AML-193 (cell line): ENCODE data around the gene TRIM6.
"Not testable (repeated sequence)": the region's sequence is repeated elsewhere in the genome, so short reads cannot be mapped to it uniquely, and the experiment has no call there.

ENCODE experiments used
- DNase-seq, 2 experiments: peaks; one replicate each; lab custom pipeline; 2025; lab: John Stamatoyannopoulos, UW

TRIM6 gene

DNA sequence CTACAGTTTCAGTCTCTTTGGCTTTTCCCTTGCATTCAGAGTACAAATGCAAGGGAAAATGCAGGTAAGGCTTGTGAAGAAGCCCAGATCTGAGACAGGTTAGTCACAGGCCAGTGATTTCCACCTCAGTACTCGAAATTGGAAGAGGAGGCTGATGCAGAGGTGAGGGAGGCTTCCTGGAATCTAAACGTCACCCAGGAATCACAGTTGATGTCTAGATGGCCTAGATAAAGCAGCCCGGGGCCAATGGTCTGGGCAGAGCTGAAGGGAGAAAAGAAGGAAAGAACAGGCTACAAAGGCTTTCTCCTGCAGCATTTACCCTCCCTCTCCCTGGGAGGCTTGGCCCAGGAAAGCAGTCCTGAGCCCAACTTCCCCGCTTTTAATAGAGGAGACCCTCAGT lies 8.5 kb downstream of the TRIM6 start:
- DNase-seq, result no peak

DNA sequence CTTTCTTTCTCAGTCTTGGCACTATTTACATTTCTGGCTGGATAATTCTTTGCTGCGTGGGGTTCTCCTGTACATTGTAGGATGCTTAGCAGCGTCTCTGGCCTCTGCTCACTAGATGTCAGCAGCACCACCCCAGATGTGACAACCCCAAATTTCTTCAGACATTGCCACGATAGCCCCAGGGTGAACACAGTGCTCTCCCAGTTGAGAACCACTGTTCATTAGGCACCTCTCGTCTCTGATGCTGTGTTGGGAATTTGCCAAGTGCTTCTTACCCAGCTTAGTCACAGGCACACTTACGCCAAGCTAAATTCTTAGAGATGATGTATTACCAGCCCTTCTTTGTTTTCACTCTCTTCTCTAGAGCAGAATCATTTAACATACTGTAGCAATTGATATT lies 9.4 kb downstream of the TRIM6 start:
- DNase-seq, result no peak

DNA sequence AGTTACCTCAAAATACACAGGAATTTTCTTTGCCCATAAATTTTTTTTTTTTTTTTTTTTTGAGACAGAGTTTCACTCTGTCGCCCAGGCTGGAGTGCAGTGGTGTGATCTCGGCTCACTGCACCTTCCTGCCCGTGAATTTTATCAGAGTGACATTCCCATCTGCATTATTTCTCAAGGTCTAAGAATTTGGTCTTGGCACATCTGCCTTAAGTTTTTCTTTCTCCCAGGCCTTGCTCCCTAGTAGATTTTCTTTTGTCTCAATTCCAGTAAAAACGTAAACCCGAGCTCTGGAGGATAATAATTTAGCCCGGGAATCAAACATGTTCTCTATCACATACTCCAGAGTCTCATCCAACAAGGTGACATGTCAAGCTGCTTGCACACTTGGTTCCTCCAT lies 12.4 kb downstream of the TRIM6 start:
- DNase-seq, result no peak

DNA sequence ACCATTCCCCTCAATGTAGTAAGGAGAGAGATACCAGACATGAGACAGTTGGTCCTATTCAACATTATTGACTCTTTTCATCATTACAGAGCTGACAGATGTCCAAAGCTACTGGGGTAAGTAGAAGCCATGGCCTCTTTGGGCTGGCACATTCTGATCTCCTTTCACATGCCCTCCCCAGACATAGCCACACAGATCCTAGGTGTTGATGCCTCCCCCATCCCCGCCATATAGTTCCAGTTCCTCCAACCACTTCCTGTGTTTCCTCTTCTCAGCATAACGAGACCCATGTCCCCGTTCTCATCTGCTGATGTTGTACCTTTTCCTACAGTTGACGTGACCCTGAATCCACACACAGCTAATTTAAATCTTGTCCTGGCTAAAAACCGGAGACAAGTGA lies 14.0 kb downstream of the TRIM6 start:
- no peak for DNase-seq

DNA sequence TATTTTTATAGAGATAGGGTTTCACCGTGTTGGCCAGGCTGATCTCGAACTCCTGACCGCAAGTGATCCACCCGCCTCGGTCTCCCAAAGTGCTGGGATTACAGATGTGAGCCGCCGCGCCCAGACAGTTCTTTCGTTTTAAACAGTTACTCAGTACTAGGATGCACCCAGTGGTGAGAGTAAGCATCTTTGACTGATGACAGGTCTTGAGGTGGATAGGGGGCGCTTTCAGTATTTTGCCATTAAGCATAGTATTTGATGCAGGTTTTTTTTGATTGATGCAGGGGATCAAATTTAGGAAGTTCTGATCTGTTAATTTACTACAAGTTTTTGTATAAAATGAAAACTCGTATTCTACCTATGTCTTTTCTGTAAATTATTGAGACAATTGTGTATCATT lies 15.2 kb downstream of the TRIM6 start:
- DNase-seq, result no peak

DNA sequence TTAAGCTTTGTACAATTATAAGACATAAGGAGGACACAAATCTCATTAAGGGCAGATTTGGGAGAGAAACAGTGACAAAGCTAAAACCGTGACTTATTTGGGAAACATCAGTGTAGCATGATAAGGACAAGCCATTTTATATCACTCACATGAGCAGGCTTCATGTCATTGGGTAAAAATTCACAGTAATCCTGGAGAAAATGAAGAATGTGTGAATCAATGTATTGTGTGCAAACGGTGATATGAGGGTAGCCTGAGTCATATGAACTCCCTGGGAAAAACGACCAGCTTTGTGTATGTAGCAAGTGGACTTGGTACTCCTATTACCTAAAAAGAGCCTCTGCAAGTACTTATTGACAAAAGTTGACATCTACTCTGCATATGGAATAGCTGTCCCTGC lies 22.4 kb downstream of the TRIM6 start:
- no peak for DNase-seq

DNA sequence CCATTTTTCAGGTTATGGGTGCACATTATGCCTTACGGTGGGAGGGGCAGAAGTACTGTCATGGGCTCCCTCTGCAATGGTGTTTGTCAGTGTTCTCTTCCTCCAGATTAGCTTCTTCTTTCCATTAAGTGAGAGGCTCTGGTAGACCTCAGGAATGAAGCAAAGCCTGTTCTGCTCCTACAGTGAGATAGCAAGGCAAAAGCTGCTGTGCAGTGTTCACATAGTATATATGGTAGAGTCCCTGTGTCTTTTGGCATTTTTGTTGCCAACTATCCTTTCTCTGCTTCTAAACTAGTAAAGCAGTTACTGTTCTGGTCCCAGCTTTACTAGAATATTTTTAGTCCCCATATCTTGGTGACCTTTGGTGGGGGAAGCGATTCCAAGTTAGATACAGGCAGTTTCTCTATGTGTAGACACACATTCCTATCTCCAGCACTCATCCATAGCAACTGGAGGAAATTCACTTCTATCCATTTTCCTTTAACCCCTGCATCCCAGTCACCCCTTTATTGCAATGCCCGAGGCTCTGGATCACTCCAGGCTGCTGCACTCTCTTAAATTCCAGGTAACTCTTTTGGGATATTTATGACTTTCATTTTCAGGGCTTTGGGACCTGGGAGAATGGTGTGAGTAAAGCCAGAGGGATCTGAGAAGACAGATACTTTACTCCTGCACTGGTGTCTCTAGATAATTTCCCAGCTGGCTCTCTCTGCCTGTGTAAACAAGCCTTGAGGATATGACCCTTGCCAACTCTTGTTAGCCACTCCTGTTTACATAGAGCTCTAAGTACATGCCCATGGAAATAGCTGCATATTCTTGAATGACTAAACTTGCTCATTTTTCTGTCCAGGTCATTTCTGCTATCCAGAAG lies 24.4 kb downstream of the TRIM6 start:
- DNase-seq, result no peak

DNA sequence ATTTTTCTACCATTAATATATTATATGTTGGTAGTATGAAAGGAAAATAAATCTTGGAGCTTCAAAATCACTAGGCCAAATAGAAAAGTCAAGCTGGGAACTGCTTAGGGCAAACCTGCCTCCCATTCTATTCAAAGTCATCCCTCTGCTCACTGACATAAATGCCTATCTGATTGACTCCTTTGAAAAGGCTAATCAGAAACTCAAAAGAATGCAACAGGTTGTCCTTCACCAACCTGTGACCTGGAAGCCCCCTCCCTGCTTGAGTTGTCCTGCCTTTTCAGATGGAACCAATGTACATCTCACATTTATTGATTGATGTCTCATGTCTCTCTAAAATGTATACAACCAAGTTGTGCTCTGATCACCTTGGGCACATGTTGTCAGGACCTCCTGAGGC lies 25.1 kb downstream of the TRIM6 start:
- DNase-seq, result no peak

DNA sequence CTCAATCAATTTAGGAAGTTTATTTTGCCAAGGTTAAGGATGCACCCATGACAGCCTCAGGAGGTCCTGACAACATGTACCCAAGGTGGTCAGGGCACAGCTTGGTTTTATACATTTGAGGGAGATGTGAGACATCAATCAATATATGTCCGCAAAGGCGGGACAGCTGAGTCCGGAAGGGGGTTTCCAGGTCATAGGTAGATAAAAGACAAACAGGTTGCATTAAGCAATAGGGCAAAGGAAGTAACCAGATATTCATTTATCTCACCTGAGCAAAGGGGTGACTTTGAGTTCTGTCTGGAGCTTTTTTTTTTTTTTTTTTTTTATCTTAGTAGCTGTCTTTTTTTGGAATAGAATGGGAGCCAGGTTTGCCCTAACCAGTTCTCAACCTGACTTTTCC lies 26.4 kb downstream of the TRIM6 start:
- DNase-seq, result no peak

DNA sequence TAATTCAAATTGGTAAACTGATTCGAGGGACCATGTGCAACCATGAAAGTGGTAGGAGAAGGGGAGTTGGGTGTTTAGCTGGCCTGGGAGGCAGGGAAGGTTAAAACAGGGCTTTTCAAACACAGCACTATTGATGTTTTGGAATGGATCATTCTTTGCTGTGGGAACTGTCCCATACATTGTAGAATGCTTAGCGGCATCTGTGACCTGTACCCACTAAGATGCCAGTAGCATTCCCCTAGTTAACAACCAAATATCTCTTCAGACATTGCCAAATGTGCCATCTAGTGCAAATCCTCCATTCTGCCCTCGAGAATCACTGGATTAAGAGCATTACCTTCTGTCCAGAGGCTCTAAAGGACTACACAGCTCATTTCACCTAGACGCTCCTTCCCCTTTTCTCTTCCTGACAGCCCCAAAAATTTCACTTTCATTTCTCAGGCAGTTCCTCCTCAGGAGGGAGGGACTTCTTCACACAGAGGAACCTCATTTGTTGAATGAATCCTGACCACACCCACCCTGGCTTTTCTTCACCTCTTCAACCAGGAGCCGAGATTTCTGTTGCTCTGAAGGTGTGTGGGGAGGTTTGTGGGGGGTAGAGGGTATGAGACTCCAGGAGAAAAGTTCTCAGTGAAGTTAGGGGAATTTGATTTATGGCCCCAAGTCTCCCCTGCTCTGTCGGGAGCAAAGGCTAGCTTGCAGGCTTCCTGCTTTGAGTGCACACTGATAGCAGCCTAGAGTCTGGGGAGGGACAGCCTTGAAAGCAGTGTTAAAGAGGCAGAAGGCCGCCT lies 28.2 kb downstream of the TRIM6 start, which contains the start of gene TRIM34:
TRIM34 (plus strand) TSS at position 513 of the 791 bp plus-strand sequence. CDS start 7,331 bp downstream, outside the sequence.
- DNase-seq, result peak; percentile 87

DNA sequence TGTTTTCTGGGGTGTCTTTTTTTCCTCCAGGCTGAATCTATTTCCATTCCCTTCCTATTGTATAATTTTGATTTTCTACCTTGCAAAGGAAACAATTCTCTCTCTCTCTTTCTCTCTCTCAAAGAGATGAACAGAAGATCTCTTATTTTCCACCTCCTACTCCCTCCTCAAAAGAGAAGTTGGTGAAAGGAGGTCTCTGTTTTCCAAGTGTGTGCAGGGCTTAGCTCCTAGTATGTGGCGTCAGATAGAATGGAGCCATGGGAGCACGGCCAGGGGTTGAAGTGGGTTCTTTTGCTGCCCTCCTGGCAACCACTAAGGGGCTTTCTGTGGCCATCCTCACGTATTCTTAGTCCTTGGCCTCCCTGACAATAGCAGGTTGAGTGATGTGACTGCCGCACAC lies 28.8 kb downstream of the TRIM6 start:
- DNase-seq, result no peak

DNA sequence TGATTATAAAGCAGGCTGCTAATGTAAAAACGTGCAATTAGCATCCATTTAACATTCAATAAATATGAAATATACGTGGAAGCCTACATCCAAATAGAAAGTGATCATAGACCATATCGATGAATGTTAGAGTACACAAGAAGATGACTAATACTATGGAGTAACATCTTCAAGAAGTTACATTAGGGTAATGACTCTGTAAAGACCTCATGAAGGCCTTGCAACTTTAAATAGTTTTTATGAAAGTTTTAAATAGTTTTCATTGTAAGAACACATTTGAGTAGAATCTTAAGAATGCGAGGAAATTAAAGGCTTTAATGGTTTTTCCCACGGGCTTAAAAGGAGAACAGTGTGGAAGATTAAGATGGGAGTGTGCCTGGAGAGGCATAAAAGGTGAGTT lies 29.8 kb downstream of the TRIM6 start:
- DNase-seq, result no peak

DNA sequence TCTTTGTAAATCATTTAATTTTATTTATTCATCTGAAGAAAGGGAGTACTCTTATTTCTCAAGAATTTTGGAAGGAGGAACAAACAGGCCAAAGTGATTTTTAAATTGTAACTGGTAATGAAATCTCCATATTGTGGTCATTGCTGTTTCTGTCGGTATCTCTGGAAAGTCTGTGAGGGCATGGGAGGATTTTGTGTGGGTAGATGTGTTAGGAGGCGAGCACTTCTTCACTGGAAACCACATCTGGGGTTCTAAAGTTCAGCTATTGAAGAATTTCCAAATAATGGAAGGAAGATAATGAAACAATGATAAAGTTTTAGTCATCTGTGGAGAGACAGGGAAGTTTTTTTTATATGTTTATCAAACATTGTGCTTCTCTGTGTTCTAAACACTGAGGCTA lies 35.0 kb downstream of the TRIM6 start:
- DNase-seq, result no peak

DNA sequence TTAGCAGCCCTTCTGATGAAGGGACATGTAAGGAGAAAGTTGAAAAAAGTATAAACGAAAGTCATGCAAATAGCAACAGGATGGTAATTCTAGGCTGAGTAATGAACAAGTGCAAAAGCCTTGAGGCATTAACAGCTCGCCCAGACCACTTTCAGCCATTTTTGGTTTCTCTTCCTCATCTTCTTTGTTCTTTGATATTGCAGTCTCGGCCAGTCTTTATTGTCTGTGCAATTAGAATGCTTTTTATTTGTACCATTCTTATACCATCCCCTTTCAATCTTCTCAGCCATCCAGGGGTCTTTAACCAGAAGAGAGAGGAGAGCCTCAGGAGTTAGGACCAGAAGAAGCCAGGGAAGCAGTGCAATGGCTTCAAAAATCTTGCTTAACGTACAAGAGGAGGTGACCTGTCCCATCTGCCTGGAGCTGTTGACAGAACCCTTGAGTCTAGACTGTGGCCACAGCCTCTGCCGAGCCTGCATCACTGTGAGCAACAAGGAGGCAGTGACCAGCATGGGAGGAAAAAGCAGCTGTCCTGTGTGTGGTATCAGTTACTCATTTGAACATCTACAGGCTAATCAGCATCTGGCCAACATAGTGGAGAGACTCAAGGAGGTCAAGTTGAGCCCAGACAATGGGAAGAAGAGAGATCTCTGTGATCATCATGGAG lies 35.7 kb downstream of the TRIM6 start:
- no peak for DNase-seq

DNA sequence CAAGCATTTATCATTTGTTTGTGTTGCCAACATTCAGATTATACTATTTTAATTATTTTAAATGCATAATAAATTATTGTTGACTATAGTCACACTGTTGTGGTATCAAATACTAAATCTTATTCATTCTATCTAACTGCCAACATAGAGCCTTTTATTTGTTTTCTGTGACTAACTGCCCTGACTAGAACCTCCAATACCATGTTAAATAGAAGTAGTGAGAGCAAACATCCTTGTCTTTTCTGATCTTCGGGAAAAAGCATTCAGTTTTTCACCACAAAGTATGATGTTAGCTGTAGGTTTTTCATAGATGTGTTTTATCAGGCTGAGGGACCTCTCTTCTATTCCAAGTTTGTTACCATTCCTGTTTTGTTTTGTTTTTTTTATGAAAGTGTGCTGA lies 43.5 kb downstream of the TRIM6 start:
- DNase-seq, result no peak

DNA sequence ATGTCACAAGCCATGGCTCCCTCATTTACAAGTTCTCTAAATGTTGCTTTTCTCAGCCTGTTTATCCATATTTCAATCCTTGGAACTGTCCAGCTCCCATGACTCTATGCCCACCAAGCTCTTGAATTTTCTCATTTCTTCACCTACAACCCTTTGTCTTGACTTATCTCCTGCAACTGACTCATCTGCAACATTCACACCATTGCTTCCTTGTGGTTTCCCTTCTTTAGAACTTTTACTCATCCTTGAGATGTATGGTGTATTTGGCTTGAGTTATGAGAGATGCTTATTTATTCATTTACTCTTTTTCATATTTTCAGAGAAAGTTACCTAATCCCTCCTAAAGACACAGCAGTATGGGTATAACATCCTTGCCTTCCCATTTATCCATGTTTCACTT lies 47.1 kb downstream of the TRIM6 start:
- DNase-seq, result no peak

DNA sequence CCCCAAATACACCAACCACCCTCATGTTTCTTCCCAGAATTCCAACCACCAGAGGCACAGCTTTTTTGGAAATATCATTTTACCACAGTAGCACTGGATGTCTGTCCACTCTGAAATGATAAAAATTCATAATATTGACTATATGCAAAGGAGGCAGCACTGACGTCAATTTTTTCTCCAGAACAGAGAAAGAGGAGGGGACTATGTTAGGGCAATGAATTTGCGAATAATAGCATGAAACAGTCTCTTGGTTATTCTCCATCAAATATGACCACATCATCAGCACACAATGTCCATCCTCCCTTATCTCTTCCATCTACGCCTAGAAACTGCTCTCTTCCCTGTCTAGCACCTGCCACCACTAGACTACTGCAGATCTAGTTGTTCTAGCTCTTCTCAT lies 49.7 kb downstream of the TRIM6 start:
- DNase-seq, result no peak

DNA sequence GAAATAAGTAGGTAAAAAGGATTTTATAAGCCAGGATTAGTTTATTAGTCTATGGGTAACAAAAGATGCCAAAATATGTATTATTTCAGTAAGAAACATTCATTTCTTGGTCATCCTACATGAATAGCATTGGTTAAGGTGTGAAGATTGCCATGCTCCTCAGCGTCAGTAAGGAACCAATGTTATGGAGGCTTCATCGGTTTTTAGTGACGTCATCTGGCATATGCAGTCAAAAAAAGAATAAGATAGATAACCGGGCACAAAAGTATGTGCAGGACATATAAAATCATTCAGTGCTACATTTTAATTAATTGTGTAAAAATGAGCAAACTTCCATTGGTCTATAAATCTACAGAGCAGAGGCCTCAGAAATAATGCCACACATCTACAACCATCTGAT lies 59.0 kb downstream of the TRIM6 start:
- no peak for DNase-seq

DNA sequence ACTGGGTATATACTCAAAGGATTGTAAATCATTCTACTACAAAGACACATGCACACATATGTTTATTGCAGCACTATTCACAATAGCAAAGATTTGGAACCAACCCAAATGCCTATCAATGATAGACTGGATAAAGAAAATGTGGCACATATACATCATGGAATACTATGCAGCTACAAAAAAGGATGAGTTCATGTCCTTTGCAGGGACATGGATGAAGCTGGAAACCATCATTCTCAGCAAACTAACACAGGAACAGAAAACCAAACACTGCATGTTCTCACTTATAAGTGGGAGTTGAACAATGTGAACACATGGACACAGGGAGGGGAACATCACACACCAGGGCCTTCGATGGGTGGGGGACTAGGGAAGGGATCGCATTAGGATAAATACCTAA lies 60.5 kb downstream of the TRIM6 start:
- DNase-seq, result not testable (repeated sequence)

DNA sequence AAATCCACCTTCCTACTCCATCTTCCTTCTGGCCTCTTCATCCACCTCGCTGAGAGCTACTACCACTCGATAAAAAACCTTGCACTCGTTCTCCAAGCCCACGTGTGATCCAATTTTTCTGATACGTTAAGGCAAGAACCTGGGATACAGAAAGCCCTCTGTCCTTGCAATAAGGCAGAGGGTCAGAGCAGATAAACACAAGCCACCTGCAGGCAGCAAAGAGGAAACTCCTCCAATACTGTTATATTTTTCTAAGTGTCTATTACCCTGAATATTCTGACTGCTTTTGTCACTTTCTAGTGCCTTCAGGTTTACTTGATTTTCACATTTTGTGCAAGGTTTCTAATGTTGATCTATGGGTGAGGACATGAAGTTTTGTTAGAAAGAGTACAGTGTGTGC lies 61.9 kb downstream of the TRIM6 start:
- no peak for DNase-seq
